B cell (primary cell): ENCODE results near the gene SYCE3.

Source experiments
- CTCF ChIP-seq: fragments of 200-600 bp; IDR thresholded peaks from one replicate; pipeline ENCODE4 v1.8.0; 2022; ENCODE audit warnings: antibody characterized with exemption, mild to moderate bottlenecking
- EZH2 ChIP-seq: IDR thresholded peaks from 2 replicates; pipeline ENCODE4 v1.6.1; 2012; ENCODE audit warnings: borderline replicate concordance, low read depth, mild to moderate bottlenecking, moderate library complexity, low read length; ENCODE audit not compliant: insufficient read depth, poor library complexity, severe bottlenecking

GRCh38 chr22:50605613-50606074 is 42.9 kb upstream of the SYCE3 start:
- TF ChIP-seq CTCF (no peak), EZH2 (no peak)
